ENCODE results near the gene EPB42. TPM values are rescaled to one million over a fixed set of nuclear protein-coding genes. Genes with fewer than 3 reads are reported as not detected.
"Not testable (repeated sequence)": the region's sequence is repeated elsewhere in the genome, so short reads cannot be mapped to it uniquely, and the experiment has no call there.

Gene EPB42
- polyA plus RNA-seq, 1 experiment, result not detected

- no peak overlapping the region for H3K4me3 ChIP-seq (ENCODE audit: low read depth, low read length)
- POLR2A ChIA-PET, result interaction anchor here (0.5 kb wide), 1 partner anchor 14 kb away, joined by 3 read pairs; no protein-coding TSS in a partner anchor
- H3K36me3 ChIP-seq (ENCODE audit: control insufficient read depth, insufficient read depth, low read length), result no peaks in the 10 kb centered on the region; the same call in 1 of the 2 replicates
- H3K27me3 ChIP-seq (ENCODE audit: control insufficient read depth, insufficient read depth, low read length), result no peaks in the 10 kb centered on the region
- no peak for DNase-seq (ENCODE audit: low read depth)
- CTCF ChIA-PET, result interaction anchor here (0.7 kb wide), 1 partner anchor 96 kb away, joined by 3 read pairs; no protein-coding TSS in a partner anchor
- TF ChIP-seq CTCF (IDR thresholded peaks at IDR 0.05; ENCODE audit: insufficient read depth, low read depth, low read length), result no peak
These were observed 50.9 kb downstream of the EPB42 start for GRCh38 chr15:43169888-43170287.

- POLR2A ChIA-PET, result no interaction called here
- CTCF ChIA-PET, result interaction anchor here (0.9 kb wide), 1 partner anchor 57 kb away, joined by 3 read pairs; no protein-coding TSS in a partner anchor
- H3K36me3 ChIP-seq (ENCODE audit: control insufficient read depth, insufficient read depth, low read length), result no peaks in the 10 kb centered on the region; the same call in 1 of the 2 replicates
- H3K4me3 ChIP-seq (ENCODE audit: low read depth, low read length), result no peak overlapping the region
- H3K27me3 ChIP-seq (ENCODE audit: control insufficient read depth, insufficient read depth, low read length), result no peaks in the 10 kb centered on the region
- DNase-seq (ENCODE audit: low read depth), result no peak
- TF ChIP-seq CTCF (IDR thresholded peaks at IDR 0.05; ENCODE audit: insufficient read depth, low read depth, low read length), result no peak
These were observed 52.4 kb downstream of the EPB42 start for GRCh38 chr15:43168192-43169107.

GRCh38 chr15:43167261-43167660 is 53.6 kb downstream of the EPB42 start:
- POLR2A ChIA-PET, result not testable (repeated sequence)

GRCh38 chr15:43165801-43166325 is 55.0 kb downstream of the EPB42 start:
- no peak for DNase-seq (ENCODE audit: low read depth)
- Histone ChIP-seq H3K27me3 (ENCODE audit: control insufficient read depth, insufficient read depth, low read length) (no peaks in the 10 kb centered on the region), H3K4me3 (ENCODE audit: low read depth, low read length) (no peak overlapping the region), H3K36me3 (ENCODE audit: control insufficient read depth, insufficient read depth, low read length) (no peaks in the 10 kb centered on the region; the same call in 1 of the 2 replicates)
- ChIA-PET POLR2A (no interaction called here), CTCF (no interaction called here)
- TF ChIP-seq CTCF (IDR thresholded peaks at IDR 0.05; ENCODE audit: insufficient read depth, low read depth, low read length), result no peak

More at GRCh38 chr15:43167261-43167660, 53.6 kb downstream of the EPB42 start:
- H3K36me3 ChIP-seq (ENCODE audit: control insufficient read depth, insufficient read depth, low read length); H3K4me3 ChIP-seq (ENCODE audit: low read depth, low read length); CTCF ChIA-PET; H3K27me3 ChIP-seq (ENCODE audit: control insufficient read depth, insufficient read depth, low read length); DNase-seq (ENCODE audit: low read depth): not testable (repeated sequence)

- H3K27me3 ChIP-seq (ENCODE audit: control insufficient read depth, insufficient read depth, low read length), result no peaks in the 10 kb centered on the region
- no peaks in the 10 kb centered on the region for H3K36me3 ChIP-seq (ENCODE audit: control insufficient read depth, insufficient read depth, low read length)
- TF ChIP-seq CTCF (IDR thresholded peaks at IDR 0.05; ENCODE audit: insufficient read depth, low read depth, low read length), result no peak
- DNase-seq (ENCODE audit: low read depth), result no peak
- ChIA-PET POLR2A (no interaction called here), CTCF (interaction anchor here (0.7 kb wide), 1 partner anchor 1953 kb away, joined by 3 read pairs; no protein-coding TSS in a partner anchor)
- no peak overlapping the region for H3K4me3 ChIP-seq (ENCODE audit: low read depth, low read length)
These were observed 67.5 kb downstream of the EPB42 start for GRCh38 chr15:43153269-43153668.

Data from BJ (cell line).